Choroid plexus epithelial cell (primary cell): ENCODE measurements around the gene ZNF175.

Source experiments
- DNase-seq: peaks from one replicate; pipeline ENCODE4 v3.0.0-alpha.2; 2010; ENCODE audit warnings: low read depth
- H3K4me3 ChIP-seq: 2 replicates; pipeline ENCODE4 v1.5.1; 2011; ENCODE audit warnings: low read depth, mild to moderate bottlenecking, control low read depth, low read length, moderate library complexity
- TF ChIP-seq, protein P1 (sequence below): conservative IDR thresholded peaks from 2 replicates; pipeline ENCODE4 v1.5.1; 2011; ENCODE audit warnings: low read depth, mild to moderate bottlenecking, control low read depth, inconsistent platforms, low read length, moderate library complexity

Gene ZNF175

DNA sequence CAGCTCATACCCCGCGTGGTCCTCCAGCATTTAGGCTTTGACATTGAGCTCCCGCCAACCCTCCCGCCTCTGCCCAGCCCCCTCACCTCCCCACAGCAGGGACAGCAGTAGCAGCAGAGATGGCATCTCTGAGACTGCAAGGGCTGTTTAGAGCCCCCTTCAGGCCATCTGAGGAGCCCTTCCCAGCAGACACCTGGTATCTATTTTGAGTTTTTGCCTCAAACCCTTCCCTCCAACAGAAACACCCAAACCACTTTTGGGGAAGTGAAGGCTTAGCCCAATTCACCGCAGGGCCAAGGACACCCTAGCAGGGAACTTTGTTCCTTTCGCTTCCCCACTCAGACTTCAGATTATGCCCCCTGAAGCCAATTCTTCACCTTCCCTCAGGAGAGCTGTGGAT lies 6.3 kb upstream of the ZNF175 start:
- no peak overlapping the region for H3K4me3 ChIP-seq
- TF ChIP-seq, protein P1, sequence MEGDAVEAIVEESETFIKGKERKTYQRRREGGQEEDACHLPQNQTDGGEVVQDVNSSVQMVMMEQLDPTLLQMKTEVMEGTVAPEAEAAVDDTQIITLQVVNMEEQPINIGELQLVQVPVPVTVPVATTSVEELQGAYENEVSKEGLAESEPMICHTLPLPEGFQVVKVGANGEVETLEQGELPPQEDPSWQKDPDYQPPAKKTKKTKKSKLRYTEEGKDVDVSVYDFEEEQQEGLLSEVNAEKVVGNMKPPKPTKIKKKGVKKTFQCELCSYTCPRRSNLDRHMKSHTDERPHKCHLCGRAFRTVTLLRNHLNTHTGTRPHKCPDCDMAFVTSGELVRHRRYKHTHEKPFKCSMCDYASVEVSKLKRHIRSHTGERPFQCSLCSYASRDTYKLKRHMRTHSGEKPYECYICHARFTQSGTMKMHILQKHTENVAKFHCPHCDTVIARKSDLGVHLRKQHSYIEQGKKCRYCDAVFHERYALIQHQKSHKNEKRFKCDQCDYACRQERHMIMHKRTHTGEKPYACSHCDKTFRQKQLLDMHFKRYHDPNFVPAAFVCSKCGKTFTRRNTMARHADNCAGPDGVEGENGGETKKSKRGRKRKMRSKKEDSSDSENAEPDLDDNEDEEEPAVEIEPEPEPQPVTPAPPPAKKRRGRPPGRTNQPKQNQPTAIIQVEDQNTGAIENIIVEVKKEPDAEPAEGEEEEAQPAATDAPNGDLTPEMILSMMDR, result no peak
- DNase-seq, result no peak

DNA sequence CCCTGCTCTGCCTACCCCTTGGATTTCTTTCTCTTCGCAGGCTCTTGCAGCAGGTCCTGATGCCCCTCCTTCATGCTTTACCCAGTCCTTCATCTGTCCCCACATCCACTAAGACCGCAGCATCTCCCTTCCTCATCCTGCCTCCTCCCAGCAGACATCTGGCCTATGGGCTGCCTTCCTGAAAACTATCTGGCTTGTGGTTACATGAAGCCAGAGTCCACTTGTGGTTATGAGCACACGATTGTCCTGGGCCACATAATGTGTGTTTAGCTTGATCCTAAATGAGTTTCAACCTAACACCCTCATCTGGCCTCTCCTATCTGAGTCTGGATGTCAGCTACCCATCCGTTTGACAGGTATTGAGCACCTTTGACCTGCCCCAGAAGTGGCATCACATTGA lies 5.5 kb upstream of the ZNF175 start:
- H3K4me3 ChIP-seq, result no peak overlapping the region
- no peak for DNase-seq
- TF ChIP-seq, protein P1, result no peak

DNA sequence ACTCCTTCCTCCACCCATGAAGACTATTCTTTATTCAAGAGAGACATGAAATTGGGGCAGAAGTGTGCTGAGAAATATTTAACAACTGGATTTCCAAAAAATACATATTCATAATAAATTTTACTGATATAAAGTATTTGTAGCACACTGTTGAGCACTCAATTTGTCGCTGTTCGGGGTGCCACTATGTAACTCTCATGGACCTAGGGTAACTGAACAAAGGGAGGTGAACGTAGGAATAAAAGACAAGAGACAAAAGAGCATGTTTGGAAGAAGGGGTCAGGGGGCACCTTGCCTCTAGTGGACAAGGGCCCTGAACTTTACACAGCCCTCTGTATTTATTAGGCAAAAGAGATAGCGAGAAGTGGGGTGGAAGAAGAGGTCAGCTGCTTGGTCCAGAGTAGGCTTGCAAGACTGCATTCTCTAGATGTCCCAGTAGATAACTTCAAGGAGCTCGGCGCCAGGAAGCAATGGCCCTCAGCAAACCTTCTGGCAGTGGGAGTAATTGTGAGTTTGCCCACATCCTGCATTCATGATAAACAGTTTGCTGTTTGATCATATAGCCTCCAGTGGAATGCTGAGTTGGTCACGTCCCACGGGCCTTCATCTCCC lies 4.5 kb upstream of the ZNF175 start:
- TF ChIP-seq, protein P1, result no peak
- no peak overlapping the region for H3K4me3 ChIP-seq
- no peak for DNase-seq

DNA sequence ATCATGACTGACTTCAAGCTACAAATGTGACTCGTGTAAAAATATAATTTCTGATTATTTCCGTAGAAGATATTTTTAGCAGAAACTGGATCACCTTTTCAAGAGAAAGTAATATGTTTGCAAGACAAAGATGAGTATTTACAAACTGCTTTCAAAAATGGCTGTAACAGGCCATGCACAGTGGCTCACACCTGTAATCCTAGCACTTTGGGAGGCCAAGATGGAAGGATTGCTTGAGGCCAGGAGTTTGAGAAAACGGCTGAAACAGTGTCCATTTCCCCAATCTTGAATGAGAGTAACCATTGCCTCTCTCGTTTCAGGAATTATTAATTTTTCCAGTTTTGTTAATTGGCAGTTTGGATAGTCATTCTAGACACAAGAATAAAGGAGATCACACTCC lies 3.5 kb upstream of the ZNF175 start:
- TF ChIP-seq, protein P1, result no peak
- DNase-seq, result no peak
- no peak overlapping the region for H3K4me3 ChIP-seq

DNA sequence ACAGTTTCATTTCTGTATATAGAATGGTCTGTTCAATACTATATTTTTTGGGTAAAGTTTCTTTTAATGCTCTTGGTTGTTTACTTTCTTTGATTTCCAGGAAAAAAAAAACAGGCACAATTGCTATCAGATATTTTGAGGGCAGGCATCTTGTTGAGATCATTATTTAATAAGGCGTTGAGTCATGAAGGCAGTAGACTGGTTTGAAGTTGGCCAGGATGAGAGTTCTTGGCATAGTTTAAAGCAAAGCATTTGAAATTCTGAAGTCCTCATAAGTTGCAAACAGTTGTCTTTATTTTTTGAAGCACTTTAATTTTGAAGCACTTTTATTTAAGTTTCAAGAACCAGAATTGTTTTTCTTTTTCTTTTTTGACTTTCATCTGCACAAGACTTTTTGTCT lies 2.6 kb upstream of the ZNF175 start:
- no peak for DNase-seq
- TF ChIP-seq, protein P1, result no peak
- no peak overlapping the region for H3K4me3 ChIP-seq

DNA sequence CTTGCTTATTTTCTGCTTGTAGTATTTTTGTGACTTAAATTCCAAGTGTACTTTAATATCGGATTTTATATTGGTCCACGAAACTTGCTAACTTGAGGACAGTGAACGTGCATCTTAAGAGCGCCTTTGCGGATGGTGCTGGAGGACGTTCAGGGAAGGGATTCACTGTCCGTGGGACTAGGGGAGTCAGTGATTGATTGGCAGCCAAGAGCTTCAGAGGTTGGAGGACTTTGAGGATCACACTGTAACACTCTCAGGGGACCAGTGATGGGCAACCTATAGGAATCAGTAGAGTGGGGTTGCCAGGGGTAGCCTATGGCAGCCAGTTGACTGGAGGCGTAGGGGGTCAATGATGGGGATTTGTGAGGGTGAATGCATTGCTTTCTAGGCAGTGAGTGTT lies 516 bp downstream of the ZNF175 start:
- H3K4me3 ChIP-seq, result peak overlapping the region; percentile 83
- TF ChIP-seq, protein P1, result no peak
- peak; percentile 41 for DNase-seq

DNA sequence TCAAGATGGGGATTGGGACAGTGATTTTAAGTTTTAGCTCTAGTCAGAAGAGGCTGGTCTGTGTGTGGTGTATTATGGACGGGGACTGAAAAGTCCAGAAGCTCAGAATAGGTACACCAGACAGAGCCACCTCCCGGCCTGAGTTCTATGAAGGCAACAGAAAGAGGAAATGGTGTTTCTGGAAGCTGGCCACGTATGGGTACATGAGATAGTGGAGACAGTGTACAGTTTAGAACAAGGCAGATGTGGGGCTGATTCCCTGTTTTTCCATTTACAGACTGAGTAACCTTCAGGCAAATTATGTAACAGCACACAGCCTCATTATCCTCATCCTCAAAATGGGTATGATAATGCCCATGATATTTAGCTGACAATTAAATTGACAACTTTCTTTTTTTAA lies 1.3 kb downstream of the ZNF175 start:
- DNase-seq, result peak; percentile 25
- H3K4me3 ChIP-seq, result peak overlapping the region; percentile 83
- TF ChIP-seq, protein P1, result no peak
